ENCODE measurements around the gene DHX34.
"Not testable (repeated sequence)": the region's sequence is repeated elsewhere in the genome, so short reads cannot be mapped to it uniquely, and the experiment has no call there.

DHX34 gene

GRCh38 chr19:47391510-47392223 lies 42.6 kb downstream of the DHX34 start:
- DNase-seq, result peak; percentile 67

- no peak for DNase-seq
These were observed 49.8 kb downstream of the DHX34 start for GRCh38 chr19:47398707-47399597.

GRCh38 chr19:47402504-47402903 lies 53.4 kb downstream of the DHX34 start:
- no peak for DNase-seq

DNA sequence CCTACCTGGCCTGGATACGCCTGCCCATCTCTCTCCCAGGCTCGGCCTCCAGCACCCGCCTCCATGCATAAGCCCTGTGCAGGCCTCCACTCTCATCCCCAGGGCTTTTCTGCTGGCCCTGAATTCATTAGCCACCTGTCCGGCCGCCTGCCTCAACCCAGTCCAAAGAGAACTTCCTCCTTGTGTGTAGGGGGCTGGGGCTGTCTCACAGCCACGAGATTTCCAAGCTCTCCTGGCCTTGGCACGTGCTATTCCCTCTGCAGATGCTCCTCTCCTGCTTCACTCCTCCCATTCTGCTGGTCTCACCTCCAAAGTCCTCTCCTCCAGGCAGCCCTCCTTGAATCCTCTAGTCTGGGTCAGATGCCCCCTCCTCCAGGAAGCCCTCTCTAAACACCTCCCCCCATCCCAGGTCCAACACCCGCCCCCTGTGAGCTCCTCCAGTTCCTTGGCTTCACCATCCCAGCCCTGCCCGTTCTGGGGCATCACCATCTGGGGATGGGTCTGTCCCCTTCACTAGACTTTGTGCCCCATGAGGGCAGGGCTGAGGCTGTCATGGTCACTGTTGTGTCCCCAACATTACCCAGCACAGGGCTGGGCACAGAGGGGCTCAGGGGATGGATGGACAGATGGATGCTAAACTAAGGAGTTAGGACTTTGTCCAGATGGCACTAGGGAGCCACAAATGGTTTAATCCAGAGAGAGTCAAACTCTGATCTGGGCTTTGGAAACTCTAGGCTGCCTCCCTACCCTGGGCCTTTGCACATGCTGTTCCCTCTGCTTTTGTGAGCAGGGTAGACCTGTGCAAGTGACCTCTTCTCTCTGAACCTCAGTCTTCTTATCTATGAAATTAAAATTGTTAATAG lies 55.5 kb downstream of the DHX34 start:
- DNase-seq, result no peak

GRCh38 chr19:47405197-47405550 lies 56.1 kb downstream of the DHX34 start:
- no peak for DNase-seq

- no peak for DNase-seq
These were observed 56.8 kb downstream of the DHX34 start for GRCh38 chr19:47405854-47406417.

- no peak for DNase-seq
These were observed 57.7 kb downstream of the DHX34 start for GRCh38 chr19:47406711-47407416.

GRCh38 chr19:47407417-47407774 lies 58.3 kb downstream of the DHX34 start:
- DNase-seq, result no peak

GRCh38 chr19:47408156-47408938 lies 59.2 kb downstream of the DHX34 start:
- DNase-seq, result no peak

- no peak for DNase-seq
These were observed 62.0 kb downstream of the DHX34 start for GRCh38 chr19:47411101-47411500.

DNA sequence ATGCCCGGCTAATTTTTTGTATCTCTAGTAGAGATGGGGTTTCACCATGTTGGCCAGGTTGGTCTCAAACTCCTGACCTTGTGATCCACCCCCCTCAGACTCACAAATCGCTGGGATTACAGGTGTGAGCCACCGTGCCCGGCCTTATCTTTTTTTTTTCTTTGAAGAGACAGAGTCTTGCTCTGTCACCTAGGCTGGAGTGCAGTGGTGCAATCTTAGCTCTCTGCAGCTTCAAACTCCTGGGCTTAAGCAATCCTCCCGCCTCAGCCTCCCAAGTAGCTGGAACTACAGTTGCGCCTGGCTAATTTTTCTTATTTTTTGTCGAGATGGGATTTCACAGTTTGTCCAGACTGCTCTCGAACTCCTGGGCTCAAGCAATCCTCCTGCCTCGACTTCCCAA lies 62.6 kb downstream of the DHX34 start:
- DNase-seq, result not testable (repeated sequence)

DNA sequence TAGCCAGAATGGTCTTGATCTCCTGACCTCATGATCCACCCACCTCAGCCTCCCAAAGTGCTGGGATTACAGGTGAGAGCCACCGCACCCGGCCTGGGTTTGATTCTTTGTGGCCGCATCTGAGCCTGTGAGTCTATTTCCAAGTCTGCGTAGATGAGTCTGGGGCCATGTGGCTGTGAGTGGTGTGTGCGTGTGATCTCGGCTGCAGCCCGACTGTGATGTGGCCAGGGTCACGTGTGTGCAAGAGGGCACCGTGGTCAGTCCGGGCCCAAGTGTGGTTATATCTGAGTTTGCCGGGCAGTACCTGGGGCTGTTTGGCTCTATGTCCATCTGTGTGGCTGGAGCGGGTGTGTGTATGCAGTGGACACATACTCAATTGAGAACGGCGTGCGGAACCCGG lies 64.8 kb downstream of the DHX34 start:
- no peak for DNase-seq

DNA sequence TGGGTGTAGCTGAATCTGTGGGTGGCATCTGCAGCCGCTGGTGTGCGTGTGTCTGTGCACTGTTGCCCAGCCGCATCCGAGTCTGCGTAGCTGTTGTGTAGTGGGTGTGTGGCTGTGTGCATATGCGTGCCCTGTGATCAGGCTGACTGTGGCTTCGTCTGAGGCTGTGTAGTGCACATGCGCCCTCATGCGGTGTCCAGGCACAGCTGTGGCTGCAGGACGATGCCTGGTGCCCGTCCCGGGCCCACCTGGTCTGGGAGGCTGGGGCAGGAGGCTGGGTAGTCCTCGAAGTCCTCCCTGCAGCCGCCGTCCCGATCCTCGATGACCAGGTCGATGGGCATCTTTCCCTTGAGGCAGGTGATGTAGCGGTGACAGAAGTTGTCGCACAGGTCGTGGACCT lies 65.4 kb downstream of the DHX34 start:
- no peak for DNase-seq

- DNase-seq, result no peak
These were observed 67.0 kb downstream of the DHX34 start for GRCh38 chr19:47415953-47416642.

GRCh38 chr19:47416643-47416985 lies 67.5 kb downstream of the DHX34 start:
- DNase-seq, result no peak

GRCh38 chr19:47417107-47417745 lies 68.1 kb downstream of the DHX34 start:
- DNase-seq, result no peak

DNA sequence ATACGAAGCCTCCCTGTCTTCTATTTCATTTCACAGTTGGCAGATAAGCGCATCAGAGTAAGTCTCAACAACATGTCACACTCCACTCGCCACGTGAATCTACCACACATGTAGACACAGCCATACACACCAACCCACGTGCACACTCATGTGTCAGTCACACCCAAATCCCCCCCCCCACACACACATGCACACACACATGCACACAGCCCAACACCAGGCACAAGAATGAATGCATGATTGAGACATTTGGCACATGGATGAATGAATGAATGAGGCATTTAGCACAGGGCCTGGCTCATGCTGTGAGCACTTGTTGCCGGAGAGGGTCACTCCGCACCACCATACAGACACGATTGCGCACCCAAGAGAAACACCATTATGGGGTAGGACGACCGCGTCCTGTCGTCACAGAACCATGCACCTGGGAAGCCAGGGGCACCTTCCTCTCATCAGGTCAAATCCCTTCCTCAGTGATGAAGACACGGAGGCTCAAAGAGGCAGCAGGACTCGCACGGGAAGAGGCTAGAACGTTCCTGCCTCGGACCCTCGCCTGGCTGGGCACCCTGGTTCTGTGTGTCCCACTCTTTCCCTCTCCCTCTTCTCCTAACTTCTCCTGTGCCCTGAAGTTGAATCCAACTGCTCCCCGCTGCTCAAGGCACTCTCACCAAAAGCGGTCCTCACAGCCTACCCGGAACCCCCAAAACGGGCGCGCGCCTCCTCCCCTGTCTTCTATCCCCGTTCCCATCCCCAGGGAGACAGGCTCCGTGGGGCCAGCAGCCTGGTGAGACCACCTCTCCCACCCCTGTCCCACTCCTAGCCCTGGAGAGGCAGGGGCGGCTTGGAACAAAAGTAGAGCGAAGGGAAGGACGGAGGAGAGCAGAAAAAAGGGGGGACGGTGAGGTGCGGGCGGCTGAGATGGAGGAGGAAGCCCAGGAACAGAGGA lies 68.9 kb downstream of the DHX34 start:
- no peak for DNase-seq

GRCh38 chr19:47418692-47419029 lies 69.5 kb downstream of the DHX34 start:
- DNase-seq, result no peak

DNA sequence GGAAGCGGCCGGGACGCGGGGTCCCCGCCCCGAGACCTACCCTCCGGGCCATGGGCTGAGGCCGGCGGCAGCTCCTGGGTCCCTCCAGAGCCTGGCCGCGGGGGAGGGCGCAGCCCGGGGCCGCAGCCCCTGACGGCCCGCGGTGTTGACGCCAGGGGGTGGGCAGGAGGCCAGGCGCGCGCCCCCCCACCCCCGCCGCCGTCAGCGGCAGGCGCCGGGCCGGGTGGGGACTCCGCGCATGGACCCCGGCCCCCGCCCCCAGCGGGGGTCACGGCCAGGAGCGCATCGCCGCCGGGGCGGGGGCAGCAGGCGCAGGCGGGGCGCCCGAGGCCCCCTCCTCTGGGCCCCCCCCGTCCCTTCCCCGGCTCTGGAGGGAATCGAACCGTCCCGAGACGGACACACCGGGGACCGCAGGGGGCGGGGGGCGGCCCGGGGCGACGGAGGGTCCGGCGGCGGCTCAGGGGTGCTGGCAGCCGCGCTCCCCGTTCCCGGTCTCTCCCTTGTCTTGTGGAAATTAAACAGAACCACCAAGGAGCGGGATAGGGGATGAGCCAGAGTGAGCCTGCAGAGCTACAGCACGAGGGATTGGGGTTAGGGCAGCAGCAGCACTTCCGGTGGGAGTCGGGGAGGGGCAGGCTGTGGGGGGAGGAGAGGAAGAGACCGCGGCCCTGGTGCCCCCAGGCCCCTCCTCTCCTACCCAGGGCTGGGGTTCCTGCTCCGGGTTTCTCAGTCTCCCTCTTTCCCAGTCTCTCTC lies 70.1 kb downstream of the DHX34 start, which contains the start of gene MEIS3:
Gene MEIS3, minus strand, starts transcription at position 498 of the 754 bp plus-strand sequence. Its CDS starts 446 bp downstream, at position 52.
- no peak for DNase-seq
